Measurements from ENCODE around the gene TNNC1.

GRCh38 chr3:52402706-52403270, 51.1 kb downstream of the TNNC1 start:
- TF ChIP-seq CTCF (IDR thresholded peaks at IDR 0.05; ENCODE audit: low read depth, low read length) (no peak), EZH2phosphoT487 (IDR thresholded peaks at IDR 0.05; ENCODE audit: low read depth) (no peak)

Measured in OCI-LY3 (cell line).